HG02884 (cell line): ENCODE data around the gene FOSL2.

Source experiments
- ATAC-seq: cut with Tn5 transposase; IDR thresholded peaks from one replicate; pipeline ENCODE4 v1.9.1; 2021; ENCODE audit warnings: mild to moderate bottlenecking, moderate library complexity; ENCODE audit not compliant: unreplicated experiment

The FOSL2 gene

GRCh38 chr2:28356095-28356911, 36.4 kb upstream of the FOSL2 start:
- no peak for ATAC-seq

GRCh38 chr2:28357055-28357454, 35.6 kb upstream of the FOSL2 start:
- no peak for ATAC-seq

DNA sequence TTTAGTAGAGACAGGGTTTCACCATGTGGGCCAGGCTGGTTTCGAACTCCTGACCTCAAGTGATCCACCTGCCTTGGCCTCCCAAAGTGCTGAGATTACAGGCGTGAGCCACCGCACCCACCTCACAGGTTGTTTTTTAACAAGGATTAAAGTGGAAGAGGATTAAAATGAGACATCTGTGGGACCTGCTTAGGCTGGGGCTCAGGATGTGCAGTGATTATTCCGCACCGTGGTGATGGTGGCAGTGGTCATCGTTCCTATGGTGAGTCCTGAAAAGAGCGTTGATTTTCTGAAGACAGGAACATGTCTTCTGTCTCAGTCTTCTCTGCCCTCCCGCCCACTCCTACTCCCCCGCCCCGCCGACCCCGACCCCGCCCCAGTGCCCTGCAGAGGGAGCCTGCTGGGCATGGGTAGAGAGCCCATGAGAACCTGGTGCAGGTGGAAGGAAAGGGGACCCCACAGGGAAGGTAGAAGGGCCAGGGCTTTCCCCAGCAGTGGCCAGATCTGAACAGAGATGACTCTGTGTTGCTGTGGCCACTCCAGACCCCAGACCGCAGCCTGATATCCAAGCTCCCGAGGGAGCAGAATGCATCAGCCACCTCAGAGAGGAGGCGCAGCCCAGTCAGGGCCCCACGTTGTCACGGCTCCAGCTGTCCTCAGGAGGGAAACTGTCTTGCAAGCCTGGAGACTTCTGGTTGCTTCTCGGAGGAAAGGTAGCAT, 34.5 kb upstream of the FOSL2 start:
- no peak for ATAC-seq

DNA sequence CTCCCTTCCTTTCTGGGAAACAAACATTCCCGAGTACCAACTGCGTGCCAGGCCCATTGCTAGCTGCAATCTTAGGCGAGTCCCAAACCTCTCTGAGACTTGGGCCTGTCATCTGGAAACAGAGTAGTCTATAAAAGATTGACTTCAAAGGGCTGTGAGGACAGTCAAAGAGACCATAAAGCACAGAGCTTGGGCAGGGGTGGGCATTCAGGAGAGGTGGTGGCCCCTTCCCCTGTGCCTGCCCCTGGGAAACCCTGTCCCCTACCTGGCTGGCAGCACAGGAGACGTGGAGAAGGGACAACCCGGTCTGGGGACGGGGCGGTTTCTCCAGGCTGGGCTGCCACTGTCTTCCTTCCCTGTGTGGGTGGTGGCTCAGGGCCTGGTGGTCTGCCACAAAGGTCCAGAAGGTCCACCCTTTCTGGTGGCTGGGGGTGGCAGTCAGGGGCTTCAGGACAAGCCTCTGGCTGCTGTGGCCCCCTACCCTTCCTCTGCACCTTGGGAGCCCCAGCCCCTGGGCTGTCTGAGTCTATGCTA, 33.9 kb upstream of the FOSL2 start:
- ATAC-seq, result no peak

DNA sequence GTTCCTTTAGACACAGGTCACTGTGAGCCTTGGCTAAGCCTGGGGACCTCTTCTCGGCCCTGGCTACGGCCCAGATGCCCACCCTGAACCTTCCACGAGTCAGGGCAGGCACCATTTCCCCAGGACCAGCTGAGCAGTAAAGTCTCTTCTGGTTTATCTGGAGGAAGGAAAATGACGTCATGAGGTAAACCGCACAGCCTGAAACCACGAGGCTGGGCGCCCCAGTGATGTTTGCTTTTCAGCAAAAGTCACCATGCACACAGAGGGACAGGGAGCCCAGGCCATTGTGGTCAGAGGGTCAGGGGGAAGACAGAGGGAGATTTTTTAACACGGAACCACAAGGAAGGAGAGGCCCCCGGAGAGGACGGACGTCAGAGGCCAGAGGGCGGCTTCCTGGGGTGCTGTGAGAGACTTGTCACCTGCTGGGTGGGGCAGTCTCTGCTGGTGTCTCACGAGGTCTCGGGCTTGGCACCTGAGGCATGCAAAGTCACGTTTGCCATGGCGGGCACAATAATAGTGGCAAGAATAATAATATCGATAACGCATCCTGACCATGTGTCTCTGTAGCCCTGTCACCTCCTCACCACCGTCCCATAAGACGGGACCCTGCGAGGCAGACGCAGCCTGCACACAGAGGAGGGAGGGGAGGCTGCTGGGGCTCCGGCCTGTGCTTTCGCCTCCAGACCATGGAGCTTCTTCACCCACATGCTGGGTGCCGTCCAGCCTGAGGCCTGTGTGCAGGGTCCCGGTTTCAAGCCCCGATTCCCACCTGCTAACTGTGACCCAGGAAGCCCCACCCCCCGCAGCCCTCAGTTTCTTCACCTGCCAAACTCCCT, 33.2 kb upstream of the FOSL2 start:
- ATAC-seq, result peak; percentile 78

GRCh38 chr2:28360058-28360717, 32.5 kb upstream of the FOSL2 start:
- no peak for ATAC-seq

GRCh38 chr2:28360718-28361293, 31.9 kb upstream of the FOSL2 start:
- no peak for ATAC-seq

- ATAC-seq, result no peak
Observed at GRCh38 chr2:28361991-28362710, 30.5 kb upstream of the FOSL2 start.

DNA sequence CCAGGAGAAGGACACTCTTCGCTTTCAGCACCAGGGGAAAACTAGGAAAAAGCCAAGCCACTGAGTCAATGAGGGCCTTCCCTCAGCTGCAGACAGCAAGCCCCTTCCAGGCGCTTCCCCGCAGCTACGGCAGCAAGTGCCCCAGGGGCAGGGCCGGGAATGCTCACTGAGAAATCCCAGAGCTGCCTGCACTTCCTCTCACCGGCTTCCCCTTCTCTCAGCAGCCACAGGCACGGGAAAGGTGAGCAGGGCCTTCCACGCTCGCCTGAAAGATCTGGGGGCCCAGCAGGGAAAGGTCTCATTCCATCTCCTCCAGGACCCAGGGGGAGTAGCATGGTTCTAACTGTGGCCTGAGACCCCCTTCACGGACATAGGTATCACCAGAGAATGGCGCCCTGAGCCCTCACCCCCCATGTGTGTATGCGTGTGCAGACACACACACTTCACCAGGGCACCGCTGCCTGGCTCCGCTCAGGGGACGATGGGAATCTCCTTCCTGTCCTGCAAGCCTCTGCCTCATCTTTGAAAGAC, 29.6 kb upstream of the FOSL2 start:
- ATAC-seq, result no peak

DNA sequence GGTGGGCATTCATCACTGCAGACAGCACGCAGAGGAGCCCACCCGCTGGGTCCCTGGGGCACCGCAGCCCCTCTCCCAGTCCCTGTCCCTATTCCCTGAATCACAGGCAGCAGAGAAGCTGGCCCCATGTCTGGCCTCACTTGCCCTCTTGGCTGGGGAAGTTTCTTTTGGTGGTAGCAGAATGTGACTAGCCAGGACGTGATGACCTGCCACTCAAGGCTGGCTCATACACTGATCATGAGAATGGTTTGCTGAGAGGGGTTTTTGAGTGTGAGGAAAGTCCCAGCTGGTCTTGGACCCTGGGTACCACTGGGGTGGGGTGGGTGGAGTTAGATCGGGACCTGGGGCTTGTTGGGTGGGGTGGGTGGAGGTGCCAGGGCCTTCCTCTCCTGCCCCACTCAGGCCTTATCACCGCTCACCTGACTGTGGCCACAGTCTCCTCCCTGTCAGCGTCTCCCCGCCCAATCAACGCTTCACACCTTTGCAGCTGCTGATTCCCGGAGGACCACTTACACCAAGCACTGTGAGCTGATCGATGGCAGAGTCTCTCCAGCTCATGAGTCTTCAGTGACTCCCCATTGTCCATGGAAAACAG, 28.9 kb upstream of the FOSL2 start:
- ATAC-seq, result no peak

DNA sequence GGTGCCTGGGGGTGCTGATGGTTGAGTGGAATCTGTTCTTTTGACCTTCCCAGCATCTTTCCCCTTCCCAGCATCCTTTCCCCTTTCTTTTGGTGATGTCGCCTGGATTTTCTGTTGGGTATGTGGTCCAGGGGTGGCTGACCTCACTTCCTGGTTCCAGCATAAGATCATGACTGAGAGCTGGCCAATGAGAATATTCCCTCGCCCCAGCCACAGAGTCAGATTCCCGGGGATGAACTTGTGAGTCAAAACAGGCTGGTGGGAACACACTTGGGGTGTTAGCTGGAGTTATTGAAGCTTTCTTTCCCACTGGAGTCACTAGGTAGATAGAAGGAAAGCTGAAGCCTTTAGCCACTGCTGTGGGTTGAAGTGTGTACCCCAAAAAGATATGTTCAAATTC, 28.0 kb upstream of the FOSL2 start:
- ATAC-seq, result no peak

DNA sequence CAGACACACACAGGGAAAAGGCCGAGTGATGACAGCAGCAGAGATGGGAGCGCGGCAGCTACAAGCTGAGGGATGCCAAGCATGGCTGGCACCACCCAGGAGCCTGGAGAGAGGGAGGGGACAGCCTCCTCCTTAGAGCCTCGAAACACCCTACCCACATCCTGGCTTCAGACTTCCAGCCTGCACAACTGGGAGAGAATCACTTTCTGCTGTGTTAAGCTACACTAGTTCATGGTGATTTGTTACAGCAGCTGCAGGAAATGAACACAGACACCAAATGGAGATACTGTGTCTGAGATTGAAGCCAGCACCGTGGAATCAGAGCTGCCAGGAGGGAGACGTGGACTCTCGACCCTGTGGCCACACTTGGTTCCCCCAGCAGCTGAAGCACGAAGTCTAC, 27.5 kb upstream of the FOSL2 start:
- no peak for ATAC-seq

DNA sequence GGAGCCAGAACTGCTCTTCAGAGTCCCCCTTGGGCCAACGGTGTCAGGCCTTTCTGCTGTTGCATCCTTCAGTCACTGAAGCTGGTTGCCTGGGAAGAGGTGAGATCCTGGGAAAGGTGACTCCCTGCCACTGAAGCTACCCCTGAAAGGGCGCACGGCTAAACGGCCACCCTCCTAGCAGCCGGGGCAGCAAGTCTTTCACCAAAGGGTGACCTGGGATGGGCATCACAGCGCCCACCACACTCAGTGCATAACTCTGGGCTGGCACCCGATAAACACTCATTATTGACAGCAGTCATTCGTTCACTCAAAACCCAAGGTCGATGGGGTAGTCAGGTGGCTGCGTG, 26.5 kb upstream of the FOSL2 start:
- ATAC-seq, result no peak

- ATAC-seq, result no peak
Observed at GRCh38 chr2:28366496-28367282, 26.0 kb upstream of the FOSL2 start.

GRCh38 chr2:28367667-28368356, 24.8 kb upstream of the FOSL2 start:
- no peak for ATAC-seq

DNA sequence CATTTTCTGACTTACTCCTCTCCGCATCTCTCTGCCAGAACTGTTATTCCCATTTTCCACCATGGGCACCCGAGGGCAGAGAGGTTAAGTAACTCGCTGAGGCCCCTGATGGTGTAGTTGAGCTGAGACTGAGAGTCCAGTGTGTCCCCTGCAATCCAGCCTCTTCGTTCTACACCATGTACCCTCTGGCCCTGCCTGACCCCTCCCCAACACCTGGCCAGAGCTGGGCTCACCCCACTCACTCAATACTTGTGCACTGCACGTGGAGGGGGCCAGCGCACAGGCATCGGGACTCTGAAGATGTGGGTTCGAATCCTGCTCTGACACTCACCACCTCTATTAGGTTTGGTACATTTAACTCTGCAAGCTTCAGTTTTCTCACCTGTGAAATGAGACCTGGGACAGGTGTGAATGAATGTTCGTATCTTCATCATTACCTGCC, 24.3 kb upstream of the FOSL2 start:
- no peak for ATAC-seq

- no peak for ATAC-seq
Observed at GRCh38 chr2:28369358-28369757, 23.3 kb upstream of the FOSL2 start.

DNA sequence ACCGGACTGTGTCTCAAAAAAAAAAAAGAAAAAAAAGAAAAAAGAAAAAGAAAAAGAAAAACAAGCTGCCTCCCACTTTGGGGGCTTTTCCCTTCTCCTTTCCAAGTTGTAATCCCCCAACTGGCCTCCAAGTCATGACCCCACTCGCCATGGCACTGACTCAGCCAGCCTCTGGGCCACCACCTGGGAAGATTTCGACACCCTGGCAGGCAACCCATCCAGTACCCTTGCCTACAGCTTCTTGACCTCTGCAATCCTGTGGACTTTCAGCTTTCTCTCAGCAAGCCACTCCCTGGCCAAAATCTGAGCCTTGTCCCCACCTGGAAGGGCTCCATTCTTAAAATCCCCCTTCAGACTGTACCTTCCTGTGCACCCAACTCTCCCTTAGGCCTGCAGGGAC, 22.3 kb upstream of the FOSL2 start:
- no peak for ATAC-seq
